Osteocyte (in vitro differentiated cells): ENCODE results near the gene B4GALT2. TPM values are rescaled to one million over a fixed set of nuclear protein-coding genes. Genes with fewer than 3 reads are reported as not detected.

Experiments used
- DNase-seq: peaks from one replicate; pipeline ENCODE4 v3.0.0; 2021; ENCODE audit warnings: mixed read lengths; ENCODE audit not compliant: unreplicated experiment; ENCODE audit errors: extremely low spot score
- H3K27ac Mint-ChIP-seq: one replicate; pipeline ENCODE4 v1.8.0; 2021; ENCODE audit warnings: mild to moderate bottlenecking, mixed read lengths; ENCODE audit not compliant: unreplicated experiment
- H3K27me3 Mint-ChIP-seq: one replicate; pipeline ENCODE4 v1.8.0; 2021; ENCODE audit warnings: mixed read lengths; ENCODE audit not compliant: unreplicated experiment
- H3K36me3 Mint-ChIP-seq: one replicate; pipeline ENCODE4 v1.8.0; 2021; ENCODE audit warnings: mixed read lengths; ENCODE audit not compliant: unreplicated experiment
- H3K4me1 Mint-ChIP-seq: one replicate; pipeline ENCODE4 v1.8.0; 2021; ENCODE audit warnings: mixed read lengths; ENCODE audit not compliant: unreplicated experiment
- H3K4me3 Mint-ChIP-seq: one replicate; pipeline ENCODE4 v1.8.0; 2021; ENCODE audit warnings: mild to moderate bottlenecking, moderate library complexity, mixed read lengths; ENCODE audit not compliant: unreplicated experiment
- H3K9me3 Mint-ChIP-seq: one replicate; pipeline ENCODE4 v1.8.0; 2021; ENCODE audit warnings: mixed read lengths; ENCODE audit not compliant: unreplicated experiment
- total RNA-seq: library from RNA; stranded (reverse); gene quantifications from 2 replicates; pipeline ENCODE4 v1.2.1, GENCODE V29; 2021
- TF ChIP-seq, protein P1 (sequence below): fragments of 200-600 bp; sonication (generic); IDR thresholded peaks from 2 replicates; pipeline ENCODE4 v1.5.0; 2021; ENCODE audit warnings: antibody characterized with exemption, mild to moderate bottlenecking, moderate library complexity

The B4GALT2 gene
- total RNA-seq, 1 donor from 2014 or later: 65.5 TPM

DNA sequence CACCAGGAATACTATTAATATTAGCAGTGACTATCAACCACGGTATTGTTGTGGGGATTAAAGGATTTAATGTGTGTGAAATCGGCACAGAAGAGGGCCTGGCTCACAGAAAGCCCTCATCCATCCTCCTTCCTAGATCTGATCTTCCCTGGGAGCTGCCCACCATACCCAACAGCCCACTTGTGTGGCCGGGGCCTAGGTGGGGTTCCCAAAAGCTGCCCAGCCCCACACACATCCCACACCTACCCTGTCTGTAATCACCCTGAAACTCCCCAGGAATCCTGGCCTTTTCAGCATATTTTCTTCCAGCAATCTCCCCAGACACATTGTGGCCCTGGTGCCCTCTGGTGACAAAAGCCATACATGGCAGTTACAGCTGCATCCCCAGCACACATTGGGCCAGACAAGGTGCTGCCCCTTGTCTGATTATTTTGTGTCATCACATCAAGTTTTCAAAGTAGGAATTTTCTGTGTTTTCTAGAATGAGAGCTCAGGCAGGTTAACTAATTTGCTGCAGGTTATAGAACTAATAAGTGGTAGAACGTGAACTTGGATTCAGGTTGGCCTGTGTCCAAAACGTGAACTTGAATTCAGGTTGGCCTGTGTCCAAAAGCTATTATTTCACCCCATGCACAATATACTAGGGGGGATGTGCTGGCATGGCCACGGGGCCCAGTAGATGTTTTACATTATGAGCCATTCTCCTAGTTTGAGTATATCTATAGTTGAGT is 57.6 kb downstream of the B4GALT2 start:
- Mint-ChIP-seq H3K27ac (no peak overlapping the region), H3K4me3 (no peak overlapping the region)

DNA sequence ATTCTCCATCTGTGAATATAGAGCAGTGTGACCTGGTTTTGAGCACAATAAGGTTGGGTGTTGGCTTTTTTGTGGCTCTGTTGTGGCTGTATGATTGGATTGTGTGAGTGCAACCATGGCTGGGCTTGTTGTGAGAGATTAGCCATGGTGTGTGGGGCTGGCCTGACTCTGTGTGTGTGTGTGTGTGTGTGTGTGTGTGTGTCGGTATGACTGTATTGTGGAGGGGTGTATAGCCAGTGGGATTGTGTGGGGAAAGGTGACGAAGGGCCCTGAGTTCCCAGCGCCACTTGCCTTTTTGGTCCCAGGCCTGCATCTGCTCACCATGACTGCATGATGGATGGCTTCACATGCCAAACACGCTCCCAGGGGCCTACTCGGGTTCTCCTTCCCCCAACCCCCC is 58.1 kb downstream of the B4GALT2 start:
- Mint-ChIP-seq H3K36me3 (no peaks in the 10 kb centered on the region), H3K4me3 (no peak overlapping the region), H3K4me1 (peaks cover 11% of the 10 kb centered on the region), H3K9me3 (no peaks in the 10 kb centered on the region), H3K27me3 (no peaks in the 10 kb centered on the region), H3K27ac (no peak overlapping the region)
- DNase-seq: no peak
- TF ChIP-seq, protein P1, sequence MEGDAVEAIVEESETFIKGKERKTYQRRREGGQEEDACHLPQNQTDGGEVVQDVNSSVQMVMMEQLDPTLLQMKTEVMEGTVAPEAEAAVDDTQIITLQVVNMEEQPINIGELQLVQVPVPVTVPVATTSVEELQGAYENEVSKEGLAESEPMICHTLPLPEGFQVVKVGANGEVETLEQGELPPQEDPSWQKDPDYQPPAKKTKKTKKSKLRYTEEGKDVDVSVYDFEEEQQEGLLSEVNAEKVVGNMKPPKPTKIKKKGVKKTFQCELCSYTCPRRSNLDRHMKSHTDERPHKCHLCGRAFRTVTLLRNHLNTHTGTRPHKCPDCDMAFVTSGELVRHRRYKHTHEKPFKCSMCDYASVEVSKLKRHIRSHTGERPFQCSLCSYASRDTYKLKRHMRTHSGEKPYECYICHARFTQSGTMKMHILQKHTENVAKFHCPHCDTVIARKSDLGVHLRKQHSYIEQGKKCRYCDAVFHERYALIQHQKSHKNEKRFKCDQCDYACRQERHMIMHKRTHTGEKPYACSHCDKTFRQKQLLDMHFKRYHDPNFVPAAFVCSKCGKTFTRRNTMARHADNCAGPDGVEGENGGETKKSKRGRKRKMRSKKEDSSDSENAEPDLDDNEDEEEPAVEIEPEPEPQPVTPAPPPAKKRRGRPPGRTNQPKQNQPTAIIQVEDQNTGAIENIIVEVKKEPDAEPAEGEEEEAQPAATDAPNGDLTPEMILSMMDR: no peak

More for the DNA sequence above, 57.6 kb downstream of the B4GALT2 start:
- Mint-ChIP-seq H3K27me3 (no peaks in the 10 kb centered on the region), H3K36me3 (no peaks in the 10 kb centered on the region), H3K4me1 (peaks cover 17% of the 10 kb centered on the region), H3K9me3 (no peaks in the 10 kb centered on the region)
- no peak for DNase-seq
- TF ChIP-seq, protein P1: peak; percentile 83

DNA sequence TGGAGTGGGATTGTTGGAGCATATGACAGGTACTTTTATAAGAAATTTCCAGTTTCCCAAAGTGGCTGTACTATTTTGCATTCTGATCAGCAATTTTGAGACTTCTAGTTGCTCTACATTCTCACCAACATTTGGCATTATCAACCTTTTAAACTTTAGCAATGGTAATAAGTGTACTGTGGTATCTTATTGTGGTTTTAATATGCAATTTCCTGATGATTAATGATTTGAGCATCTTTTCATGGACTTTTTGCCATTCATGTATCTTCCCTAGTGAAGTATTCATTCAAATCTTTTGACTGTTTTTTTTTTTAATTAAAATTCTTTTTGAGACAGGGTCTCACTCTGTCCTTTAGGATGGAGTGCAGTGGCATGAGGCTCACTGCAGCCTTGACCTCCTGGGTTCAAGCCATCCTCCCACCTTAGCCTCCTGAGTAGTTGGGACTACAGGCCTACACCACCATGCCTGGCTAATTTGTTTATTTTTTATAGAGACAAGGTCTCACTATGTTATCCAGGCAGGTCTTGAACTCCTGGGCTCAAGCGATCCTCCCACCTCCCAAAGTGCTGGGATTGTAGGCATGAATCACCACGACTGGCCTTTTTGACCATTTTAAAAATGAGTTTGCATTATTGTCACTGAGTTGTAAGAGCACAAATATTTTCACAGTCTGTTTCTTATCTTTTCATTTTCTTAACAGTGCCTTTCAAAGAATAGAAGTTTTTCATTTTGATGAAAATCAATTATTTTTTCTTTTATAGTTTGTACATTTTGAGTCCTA is 60.1 kb downstream of the B4GALT2 start:
- DNase-seq: no peak
- TF ChIP-seq, protein P1: no peak
- no peak overlapping the region for H3K4me3 Mint-ChIP-seq
- no peaks in the 10 kb centered on the region for H3K36me3 Mint-ChIP-seq
- H3K27ac Mint-ChIP-seq: no peak overlapping the region
- peaks cover 9% of the 10 kb centered on the region for H3K4me1 Mint-ChIP-seq
- H3K9me3 Mint-ChIP-seq: no peaks in the 10 kb centered on the region
- peaks cover 6% of the 10 kb centered on the region for H3K27me3 Mint-ChIP-seq

DNA sequence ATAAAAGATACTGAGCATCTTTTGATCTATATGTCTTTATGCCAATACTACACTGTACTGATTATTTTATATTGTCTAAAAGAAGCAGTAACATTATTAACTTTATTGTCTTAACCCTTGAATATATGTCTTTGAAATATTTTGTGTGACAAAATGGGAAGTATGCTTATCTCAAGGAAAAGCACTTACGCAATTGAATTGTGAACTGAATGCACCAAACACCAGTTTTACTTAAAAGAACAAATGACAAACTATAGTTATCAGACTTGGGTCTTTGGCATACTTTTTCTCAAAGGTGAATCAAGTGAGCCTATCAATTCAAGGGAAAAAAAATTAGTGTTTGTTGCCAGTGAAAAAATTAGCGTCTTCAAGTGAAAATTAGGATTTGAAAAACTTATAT is 61.4 kb downstream of the B4GALT2 start:
- no peak overlapping the region for H3K4me3 Mint-ChIP-seq
- TF ChIP-seq, protein P1: no peak
- no peak overlapping the region for H3K27ac Mint-ChIP-seq
- H3K27me3 Mint-ChIP-seq: peaks cover 11% of the 10 kb centered on the region
- no peak for DNase-seq
- H3K36me3 Mint-ChIP-seq: peaks cover 2% of the 10 kb centered on the region
- H3K9me3 Mint-ChIP-seq: no peaks in the 10 kb centered on the region
- peaks cover 9% of the 10 kb centered on the region for H3K4me1 Mint-ChIP-seq

Other genes with a start within 250 kb of the B4GALT2 start
- gene ARTN, start 45.4 kb upstream of the B4GALT2 start, total RNA-seq: 0.81 and 1.1 TPM in 2 replicates
- 37.6 and 40.8 TPM in 2 replicates for gene IPO13, start 32.3 kb upstream of the B4GALT2 start, total RNA-seq
- 21.7 and 22.4 TPM in 2 replicates for gene DPH2, start 9.2 kb upstream of the B4GALT2 start, total RNA-seq
- gene ATP6V0B, start 4.2 kb upstream of the B4GALT2 start, total RNA-seq: 128 and 130 TPM in 2 replicates
- gene CCDC24, start 12.4 kb downstream of the B4GALT2 start, total RNA-seq: 5.1 and 5.3 TPM in 2 replicates
- 49.4 and 51.6 TPM in 2 replicates for gene SLC6A9, start 52.3 kb downstream of the B4GALT2 start, total RNA-seq
- gene KLF17, start 139.6 kb downstream of the B4GALT2 start, total RNA-seq: not detected in 2 replicates
- gene KLF18, start 162.4 kb downstream of the B4GALT2 start, total RNA-seq: not detected in 2 replicates
- 42.3 and 46.4 TPM in 2 replicates for gene DMAP1, start 234.3 kb downstream of the B4GALT2 start, total RNA-seq